ENCODE results near the gene GSTM4. TPM values are rescaled to one million over a fixed set of nuclear protein-coding genes. Genes with fewer than 3 reads are reported as not detected.

The GSTM4 gene
- total and polyA plus RNA-seq, 9 of the 15 experiments (the other 6 are each of a cell fraction or from before 2014, with no cell fraction given), result 18.8 to 53.4 (median 38.8) TPM

GRCh38 chr1:109620841-109621286, 35.0 kb upstream of the GSTM4 start (continued):
- no peak for TF ChIP-seq TEAD2 (tag; IDR thresholded peaks at IDR 0.05)
- TF ChIP-seq HDAC8 (tag; IDR thresholded peaks at IDR 0.05), result no peak
- no peak for TF ChIP-seq ZNF121 (CRISPR knock-in tag; conservative IDR thresholded peaks at IDR 0.05)
- no peak for TF ChIP-seq TEAD4 (IDR thresholded peaks at IDR 0.05; ENCODE audit: low read length)
- no peak for TF ChIP-seq TEAD4 (CRISPR knock-in tag; IDR thresholded peaks at IDR 0.05; ENCODE audit: borderline replicate concordance)
- TF ChIP-seq PKNOX1 (IDR thresholded peaks at IDR 0.05), result peak; percentile 82
- no peak for TF ChIP-seq EHMT2 (IDR thresholded peaks at IDR 0.05)
- TF ChIP-seq ZNF395 (CRISPR knock-in tag; IDR thresholded peaks at IDR 0.05), result no peak
- peak; percentile 48 for TF ChIP-seq E2F8 (IDR thresholded peaks at IDR 0.05; ENCODE audit: low read depth, partially characterized antibody)
- no peak for TF ChIP-seq ZNF408 (CRISPR knock-in tag; IDR thresholded peaks at IDR 0.05; ENCODE audit: low read depth)
- no peak for TF ChIP-seq SMARCE1 (IDR thresholded peaks at IDR 0.05)
- TF ChIP-seq TBP (optimal IDR thresholded peaks at IDR 0.05; ENCODE audit: low read depth, low read length), result peak; percentile 22
- TF ChIP-seq TEAD1 (CRISPR knock-in tag; IDR thresholded peaks at IDR 0.05), result no peak
- TF ChIP-seq ELK1 (CRISPR knock-in tag; IDR thresholded peaks at IDR 0.05), result no peak
- TF ChIP-seq SPI1 (IDR thresholded peaks at IDR 0.05; ENCODE audit: borderline replicate concordance, low read depth, low read length), result peak; percentile 53; the same call in 1 of the 2 replicates
- no peak for TF ChIP-seq PCBP1 (IDR thresholded peaks at IDR 0.05; ENCODE audit: low read depth, low read length, poor library complexity, severe bottlenecking)
- peak; percentile 76 for TF ChIP-seq VEZF1 (CRISPR knock-in tag; IDR thresholded peaks at IDR 0.05)
- no peak for TF ChIP-seq CBX2 (IDR thresholded peaks at IDR 0.05; ENCODE audit: insufficient read depth, low read length, poor library complexity, severe bottlenecking)
- no peak for TF ChIP-seq RBM22 (IDR thresholded peaks at IDR 0.05; ENCODE audit: low read depth, low read length, poor library complexity, severe bottlenecking)

All from K562 (cell line).